Uterus (tissue), 2 donors: ENCODE data around the gene LAMA5.

ENCODE experiments used
- CTCF ChIP-seq, 4 experiments: fragments of 200-600 bp in 2 of 4; fragments of 450-650 bp in 2 of 4; sonication (generic) in 2 of 4; IDR thresholded peaks; one replicate each; pipeline ENCODE4 v1.5.1; 2016 to 2019; ENCODE audit warnings: antibody characterized with exemption in 4 of 4, mild to moderate bottlenecking in 2 of 4, moderate library complexity in 1 of 4
- POLR2A ChIP-seq, 2 donors: fragments of 450-650 bp; IDR thresholded peaks; one replicate each; pipeline ENCODE4 v1.6.1; 2016; ENCODE audit warnings: antibody characterized with exemption in 2 of 2, mild to moderate bottlenecking in 1 of 2, moderate library complexity in 1 of 2

GRCh38 chr20:62344092-62344491 is 23.0 kb downstream of the LAMA5 start:
- TF ChIP-seq CTCF (IDR thresholded peaks at IDR 0.05) (no peak), POLR2A (IDR thresholded peaks at IDR 0.05) (no peak)
